DND-41 (cell line): Measurements from ENCODE around the gene HOXC4.

Experiments
- EZH2 ChIP-seq: IDR thresholded peaks from 3 replicates; pipeline ENCODE4 v1.6.1; 2012; ENCODE audit warnings: borderline replicate concordance, low read depth, mild to moderate bottlenecking, moderate library complexity, low read length, inconsistent platforms; ENCODE audit not compliant: severe bottlenecking
- TF ChIP-seq, protein P1 (sequence below): IDR thresholded peaks from 2 replicates; pipeline ENCODE4 v1.5.1; 2012; ENCODE audit warnings: borderline replicate concordance, low read length, moderate library complexity, mild to moderate bottlenecking; ENCODE audit not compliant: poor library complexity, severe bottlenecking; ENCODE audit errors: extremely low read depth

DNA sequence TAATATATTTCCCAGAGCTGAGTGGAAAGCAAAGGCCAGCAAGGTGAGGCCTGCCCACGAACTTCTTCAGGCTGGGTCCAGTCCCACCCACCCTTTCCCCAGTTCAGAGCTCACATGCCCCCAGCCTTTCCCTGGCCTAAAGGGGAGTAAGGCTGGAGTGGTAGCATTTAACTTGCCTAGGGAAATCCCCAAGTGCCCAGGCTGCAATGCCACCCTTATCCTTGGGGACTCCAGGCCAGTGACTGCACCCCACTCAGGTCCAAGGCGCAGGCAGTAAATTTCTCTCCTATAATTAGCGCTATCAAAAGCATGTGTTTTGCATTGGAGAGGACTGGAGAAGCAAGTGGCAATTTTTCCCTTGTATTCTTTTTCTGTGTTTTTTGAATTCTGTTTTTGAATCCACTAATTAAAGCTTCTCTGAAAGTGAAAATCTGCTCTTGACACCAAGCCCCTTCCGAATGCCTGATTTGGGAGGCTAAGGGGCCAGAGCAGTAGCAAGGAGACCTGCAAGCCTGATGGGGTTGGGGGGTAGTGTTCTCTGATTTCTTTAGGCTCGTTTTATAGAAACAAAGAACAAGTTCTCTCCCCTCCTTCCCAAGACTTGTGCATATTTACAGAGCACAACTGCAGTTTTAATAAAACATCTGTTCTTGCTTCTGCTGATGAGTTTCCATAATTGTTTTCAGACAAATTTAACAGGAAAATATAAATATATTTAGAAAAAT, 28.9 kb upstream of the HOXC4 start:
- TF ChIP-seq, protein P1, sequence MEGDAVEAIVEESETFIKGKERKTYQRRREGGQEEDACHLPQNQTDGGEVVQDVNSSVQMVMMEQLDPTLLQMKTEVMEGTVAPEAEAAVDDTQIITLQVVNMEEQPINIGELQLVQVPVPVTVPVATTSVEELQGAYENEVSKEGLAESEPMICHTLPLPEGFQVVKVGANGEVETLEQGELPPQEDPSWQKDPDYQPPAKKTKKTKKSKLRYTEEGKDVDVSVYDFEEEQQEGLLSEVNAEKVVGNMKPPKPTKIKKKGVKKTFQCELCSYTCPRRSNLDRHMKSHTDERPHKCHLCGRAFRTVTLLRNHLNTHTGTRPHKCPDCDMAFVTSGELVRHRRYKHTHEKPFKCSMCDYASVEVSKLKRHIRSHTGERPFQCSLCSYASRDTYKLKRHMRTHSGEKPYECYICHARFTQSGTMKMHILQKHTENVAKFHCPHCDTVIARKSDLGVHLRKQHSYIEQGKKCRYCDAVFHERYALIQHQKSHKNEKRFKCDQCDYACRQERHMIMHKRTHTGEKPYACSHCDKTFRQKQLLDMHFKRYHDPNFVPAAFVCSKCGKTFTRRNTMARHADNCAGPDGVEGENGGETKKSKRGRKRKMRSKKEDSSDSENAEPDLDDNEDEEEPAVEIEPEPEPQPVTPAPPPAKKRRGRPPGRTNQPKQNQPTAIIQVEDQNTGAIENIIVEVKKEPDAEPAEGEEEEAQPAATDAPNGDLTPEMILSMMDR = no peak
- no peak for TF ChIP-seq EZH2
